HG03457 (cell line): ENCODE data around the gene MYLK.
"Not testable (repeated sequence)": the region's sequence is repeated elsewhere in the genome, so short reads cannot be mapped to it uniquely, and the experiment has no call there.

Experiments used
- ATAC-seq: cut with Tn5 transposase; IDR thresholded peaks from one replicate; pipeline ENCODE4 v1.9.1; 2021; ENCODE audit warnings: moderate number of reproducible peaks; ENCODE audit not compliant: unreplicated experiment

MYLK gene

GRCh38 chr3:123884203-123884831, at the start of gene MYLK:
Gene MYLK, minus strand, starts transcription at chr3:123884332. Its CDS starts 90,491 bp downstream, at chr3:123793841.
- no peak for ATAC-seq

- ATAC-seq, result no peak
Measured at GRCh38 chr3:123930445-123930844, 46.3 kb upstream of the MYLK start.

- ATAC-seq, result no peak
Measured at GRCh38 chr3:123929325-123929724, 45.2 kb upstream of the MYLK start.

- no peak for ATAC-seq
Measured at GRCh38 chr3:123926396-123926795, 42.3 kb upstream of the MYLK start.

GRCh38 chr3:123920868-123921267, 36.7 kb upstream of the MYLK start:
- no peak for ATAC-seq

GRCh38 chr3:123920383-123920782, 36.3 kb upstream of the MYLK start:
- ATAC-seq, result no peak

- ATAC-seq, result no peak
Measured at GRCh38 chr3:123919353-123919752, 35.2 kb upstream of the MYLK start.

- ATAC-seq, result no peak
Measured at GRCh38 chr3:123914829-123915228, 30.7 kb upstream of the MYLK start.

- no peak for ATAC-seq
Measured at GRCh38 chr3:123909785-123910184, 25.7 kb upstream of the MYLK start.

- ATAC-seq, result no peak
Measured at GRCh38 chr3:123907720-123908119, 23.6 kb upstream of the MYLK start.

- ATAC-seq, result no peak
Measured at GRCh38 chr3:123899300-123899865, 15.3 kb upstream of the MYLK start.

GRCh38 chr3:123893012-123893411, 8.9 kb upstream of the MYLK start:
- no peak for ATAC-seq

- no peak for ATAC-seq
Measured at GRCh38 chr3:123892195-123892594, 8.1 kb upstream of the MYLK start.

- ATAC-seq, result not testable (repeated sequence)
Measured at GRCh38 chr3:123890991-123891390, 6.9 kb upstream of the MYLK start.

GRCh38 chr3:123890162-123890561, 6.0 kb upstream of the MYLK start:
- ATAC-seq, result not testable (repeated sequence)

- ATAC-seq, result no peak
Measured at GRCh38 chr3:123884993-123885392, 861 bp upstream of the MYLK start.

GRCh38 chr3:123883701-123884202, 380 bp downstream of the MYLK start:
- no peak for ATAC-seq

GRCh38 chr3:123883111-123883510, 1.0 kb downstream of the MYLK start:
- no peak for ATAC-seq

- no peak for ATAC-seq
Measured at GRCh38 chr3:123881771-123882170, 2.4 kb downstream of the MYLK start.

- ATAC-seq, result no peak
Measured at GRCh38 chr3:123880998-123881561, 3.1 kb downstream of the MYLK start.

GRCh38 chr3:123878807-123879206, 5.3 kb downstream of the MYLK start:
- ATAC-seq, result no peak

GRCh38 chr3:123877965-123878364, 6.2 kb downstream of the MYLK start:
- no peak for ATAC-seq
